AML-193 (cell line): ENCODE results near the gene IL18RAP.

Experiments
- DNase-seq, 2 experiments: peaks; one replicate each; lab custom pipeline; 2025; lab: John Stamatoyannopoulos, UW

IL18RAP gene

DNA sequence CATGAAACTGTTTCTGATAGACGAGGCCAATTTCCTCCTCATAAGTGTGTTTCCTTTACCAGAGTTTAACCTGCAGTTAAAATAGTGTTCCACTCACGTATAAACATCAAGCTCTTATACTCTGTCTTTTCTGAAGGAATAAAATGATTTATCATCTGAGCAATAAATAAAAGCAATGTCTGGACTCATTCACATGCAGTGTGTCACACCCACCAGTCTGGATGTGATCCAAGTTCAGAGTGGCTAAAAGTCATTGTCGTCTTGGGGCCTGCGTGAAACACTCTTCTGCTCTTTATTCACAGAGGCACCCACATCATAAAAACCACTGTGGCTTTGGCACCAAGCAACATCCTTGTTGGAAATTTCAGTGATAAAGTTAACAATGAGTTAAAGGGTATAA, 30.5 kb downstream of the IL18RAP start:
- DNase-seq, result no peak

DNA sequence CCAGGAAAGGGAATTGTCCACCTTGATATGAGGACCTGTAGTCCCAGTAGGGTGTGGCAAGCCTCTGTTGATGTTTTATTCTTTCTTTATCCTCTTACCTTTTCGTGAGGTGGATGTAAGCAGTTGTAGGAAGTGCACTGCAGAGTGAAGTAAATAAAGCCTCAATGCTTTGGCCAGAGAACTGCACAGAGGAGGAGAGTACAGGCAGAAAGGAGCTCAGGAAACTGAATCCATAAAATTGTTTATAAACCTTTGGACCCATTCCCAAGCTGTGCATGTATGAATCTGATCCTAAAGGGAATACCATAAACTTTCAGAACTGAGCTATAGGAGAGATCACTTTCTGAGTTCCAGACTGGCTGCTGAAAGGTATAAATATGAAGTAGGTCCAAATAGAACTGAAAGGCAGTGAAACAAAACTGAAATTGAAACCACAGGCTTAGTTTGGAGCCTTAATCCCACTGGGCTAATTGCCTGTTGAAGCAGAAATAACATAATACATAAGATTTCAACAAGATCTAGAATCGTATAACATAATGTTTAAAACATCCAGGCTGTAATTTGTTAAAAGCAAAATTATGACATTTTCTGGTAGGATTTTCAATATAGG, 32.2 kb downstream of the IL18RAP start:
- DNase-seq, result no peak

DNA sequence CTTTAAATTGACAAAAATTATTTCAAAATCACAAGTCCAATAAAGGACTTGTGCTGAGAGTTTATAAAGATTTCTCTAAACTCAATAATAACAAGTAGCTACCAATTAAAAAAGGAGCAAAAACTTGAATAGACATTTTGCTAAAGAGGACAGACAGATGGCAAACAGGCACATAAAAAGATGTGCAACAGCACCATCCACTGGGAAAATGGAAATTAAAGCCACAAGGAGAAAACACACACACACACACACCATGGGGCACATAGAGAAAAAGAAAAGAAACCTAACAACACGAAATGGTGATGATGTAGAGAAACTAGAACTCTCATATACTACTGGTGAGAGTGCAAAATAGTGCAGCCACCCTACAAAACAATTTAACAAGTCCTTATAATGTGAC, 37.5 kb downstream of the IL18RAP start:
- no peak for DNase-seq

DNA sequence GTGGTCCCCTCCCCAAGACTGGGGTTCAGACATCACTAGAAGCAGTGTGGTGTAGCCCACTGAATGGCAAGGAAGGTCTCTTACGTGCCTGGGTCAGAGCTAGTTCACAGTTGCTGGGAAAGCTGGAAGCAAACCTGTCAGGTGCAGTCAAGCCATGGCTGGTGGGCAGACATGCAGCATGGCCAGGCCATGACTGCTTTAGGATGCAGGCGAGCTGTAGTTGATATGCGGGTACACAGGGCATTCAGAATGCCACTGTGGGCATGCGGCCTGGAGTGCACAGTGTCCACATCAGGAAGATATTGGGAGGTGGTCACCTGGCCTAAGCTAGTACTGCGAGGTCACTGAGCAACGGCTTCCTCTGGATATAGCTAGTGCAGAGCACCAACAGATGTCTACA, 38.2 kb downstream of the IL18RAP start:
- DNase-seq, result no peak

DNA sequence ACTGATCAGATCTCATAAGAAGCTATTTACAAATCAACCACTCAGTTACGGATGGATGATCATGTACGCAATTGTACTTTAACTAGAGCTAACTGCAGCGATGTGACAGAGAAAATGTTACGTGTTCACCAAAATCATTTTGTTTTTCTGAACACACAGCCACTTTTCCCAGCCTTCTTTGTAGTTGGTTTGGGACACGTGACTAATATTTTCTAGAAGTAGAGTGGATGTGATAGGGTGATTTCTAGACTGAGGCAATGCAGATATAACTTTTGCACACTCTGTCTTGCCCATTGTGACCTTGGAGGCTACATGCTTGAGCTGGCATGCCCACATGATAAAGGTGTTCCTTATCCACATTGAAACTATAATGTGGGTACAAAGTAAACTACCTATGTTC, 40.2 kb downstream of the IL18RAP start:
- DNase-seq, result no peak

DNA sequence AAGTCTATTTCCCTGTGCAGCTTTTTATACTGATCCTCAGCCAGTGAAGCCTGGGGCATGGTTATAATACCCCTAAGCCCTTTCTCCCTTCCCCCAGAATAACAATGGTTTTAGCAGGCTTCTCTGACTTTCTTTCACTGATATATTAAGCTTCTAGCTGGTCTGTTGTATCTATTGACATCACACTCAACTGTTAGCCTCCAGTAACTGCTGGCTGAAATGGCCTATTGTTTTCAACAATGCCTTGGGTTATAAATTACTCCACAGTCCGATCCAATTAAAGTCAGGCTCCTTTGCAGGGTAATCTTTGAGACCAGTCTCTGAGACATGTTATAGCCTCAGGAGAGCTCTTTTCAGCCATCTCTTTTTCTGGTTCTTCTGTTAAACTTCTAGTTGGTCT, 47.2 kb downstream of the IL18RAP start:
- DNase-seq, result no peak

DNA sequence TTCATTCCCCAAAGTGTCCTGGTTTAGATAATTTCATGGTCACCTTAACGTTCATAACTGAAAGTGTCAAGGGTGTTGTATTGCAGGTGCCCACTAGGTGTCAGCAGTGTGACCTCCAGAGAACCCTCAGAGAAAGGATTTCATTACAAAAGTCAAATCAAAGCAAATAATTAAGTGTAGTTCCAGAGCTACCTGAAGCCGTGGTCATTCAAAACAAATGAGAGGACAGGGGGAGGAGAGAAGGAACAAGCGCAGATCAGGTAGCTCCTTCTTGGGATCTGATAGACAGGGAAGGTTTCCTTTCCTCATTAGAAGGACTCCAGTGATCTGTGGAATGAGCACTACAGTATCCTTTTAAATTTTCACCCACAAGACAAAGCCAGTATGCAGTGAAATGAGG, 50.1 kb downstream of the IL18RAP start, which contains the start of gene SLC9A4:
TSS of gene SLC9A4 (plus strand) at position 207 of the 400 bp plus-strand sequence. CDS start 534 bp downstream, outside the sequence.
- DNase-seq, result peak; percentile 46 to 48

DNA sequence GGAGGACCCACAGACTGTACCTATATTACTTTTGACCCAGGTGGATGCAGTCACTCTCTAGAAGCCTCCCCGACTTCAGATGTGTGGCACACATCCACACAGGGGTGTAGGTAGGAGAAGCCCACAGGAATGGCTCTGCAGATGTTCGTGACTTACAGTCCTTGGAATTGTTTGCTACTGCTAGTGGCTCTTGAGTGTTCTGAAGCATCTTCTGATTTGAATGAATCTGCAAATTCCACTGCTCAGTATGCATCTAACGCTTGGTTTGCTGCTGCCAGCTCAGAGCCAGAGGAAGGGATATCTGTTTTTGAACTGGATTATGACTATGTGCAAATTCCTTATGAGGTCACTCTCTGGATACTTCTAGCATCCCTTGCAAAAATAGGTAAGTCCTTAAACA, 50.7 kb downstream of the IL18RAP start:
- DNase-seq, result no peak

DNA sequence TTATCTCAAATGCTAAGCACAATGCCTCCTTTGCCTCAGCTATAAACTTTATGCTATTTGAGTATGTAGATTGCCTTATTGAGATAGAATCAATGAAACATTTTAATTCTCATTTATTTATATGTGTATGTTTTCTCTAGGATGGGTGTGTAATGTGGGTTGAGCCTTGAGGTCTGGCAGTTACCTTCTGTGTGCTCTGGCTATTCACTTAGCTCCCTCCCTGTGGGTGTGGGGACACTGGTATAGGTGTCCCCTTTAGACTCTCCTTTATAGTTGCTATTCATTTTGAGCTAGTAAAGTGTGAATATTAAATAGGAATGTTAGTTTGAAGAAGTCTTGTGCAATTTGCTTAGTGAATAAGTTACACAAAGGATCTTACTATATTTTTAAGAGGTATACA, 51.8 kb downstream of the IL18RAP start:
- no peak for DNase-seq

DNA sequence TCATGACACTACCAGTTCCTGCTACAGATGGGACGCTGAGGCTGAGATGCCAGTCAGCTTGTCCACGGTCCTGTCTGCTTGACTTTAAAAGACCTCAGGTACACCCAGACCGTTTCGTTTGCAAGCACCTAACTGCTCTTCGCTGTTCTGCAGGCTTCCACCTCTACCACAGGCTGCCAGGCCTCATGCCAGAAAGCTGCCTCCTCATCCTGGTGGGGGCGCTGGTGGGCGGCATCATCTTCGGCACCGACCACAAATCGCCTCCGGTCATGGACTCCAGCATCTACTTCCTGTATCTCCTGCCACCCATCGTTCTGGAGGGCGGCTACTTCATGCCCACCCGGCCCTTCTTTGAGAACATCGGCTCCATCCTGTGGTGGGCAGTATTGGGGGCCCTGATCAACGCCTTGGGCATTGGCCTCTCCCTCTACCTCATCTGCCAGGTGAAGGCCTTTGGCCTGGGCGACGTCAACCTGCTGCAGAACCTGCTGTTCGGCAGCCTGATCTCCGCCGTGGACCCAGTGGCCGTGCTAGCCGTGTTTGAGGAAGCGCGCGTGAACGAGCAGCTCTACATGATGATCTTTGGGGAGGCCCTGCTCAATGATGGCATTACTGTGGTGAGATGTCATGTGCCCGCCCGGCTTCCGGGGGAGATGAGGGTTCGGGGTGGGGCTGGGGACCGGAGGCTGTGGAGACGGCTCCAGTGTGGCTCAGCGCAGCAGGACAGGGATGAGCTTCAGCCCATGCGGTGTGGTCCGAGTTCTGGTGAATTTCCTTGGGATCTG, 55.9 kb downstream of the IL18RAP start:
- DNase-seq, result no peak

DNA sequence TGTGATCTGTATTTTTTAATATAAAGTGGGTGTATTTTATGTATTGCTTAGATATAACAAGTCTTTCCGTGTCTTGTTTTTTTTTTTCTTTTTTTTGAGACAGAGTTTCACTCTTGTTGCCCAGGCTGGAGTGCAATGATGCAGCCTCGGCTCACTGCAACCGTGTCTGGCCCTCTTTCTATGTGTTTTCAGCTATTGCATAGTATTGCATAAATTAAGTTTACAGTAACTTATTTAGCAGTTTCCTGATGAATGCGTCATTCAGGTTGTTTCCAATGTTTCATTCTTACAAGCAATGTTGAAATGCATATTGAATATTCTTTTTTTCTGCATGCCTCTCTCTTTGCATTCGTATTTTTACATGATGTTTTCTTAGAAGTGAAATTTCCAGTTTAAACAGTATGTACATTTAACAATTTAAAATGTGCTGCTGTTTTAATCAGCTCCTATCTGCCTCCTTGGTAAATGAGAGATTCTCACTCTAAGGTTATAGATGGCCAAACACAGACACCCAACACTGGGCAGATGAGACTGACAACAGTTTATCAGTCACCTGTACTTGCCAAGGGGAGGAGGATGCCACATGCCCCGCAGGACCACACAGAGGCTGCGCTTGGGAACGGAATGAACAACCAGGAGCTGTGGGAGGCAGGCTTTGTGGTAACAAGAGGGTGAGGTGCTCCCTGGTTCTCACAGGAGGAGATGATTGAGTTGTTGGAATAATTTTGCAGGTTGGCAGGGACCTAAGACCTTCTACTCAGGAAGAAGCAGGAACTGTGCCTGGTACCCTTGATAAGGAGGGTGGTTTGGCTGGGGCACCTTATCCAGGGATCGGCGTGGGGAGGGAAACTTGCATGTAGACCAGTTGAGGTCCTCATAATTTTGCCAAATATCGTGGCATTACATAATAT, 57.6 kb downstream of the IL18RAP start:
- no peak for DNase-seq

DNA sequence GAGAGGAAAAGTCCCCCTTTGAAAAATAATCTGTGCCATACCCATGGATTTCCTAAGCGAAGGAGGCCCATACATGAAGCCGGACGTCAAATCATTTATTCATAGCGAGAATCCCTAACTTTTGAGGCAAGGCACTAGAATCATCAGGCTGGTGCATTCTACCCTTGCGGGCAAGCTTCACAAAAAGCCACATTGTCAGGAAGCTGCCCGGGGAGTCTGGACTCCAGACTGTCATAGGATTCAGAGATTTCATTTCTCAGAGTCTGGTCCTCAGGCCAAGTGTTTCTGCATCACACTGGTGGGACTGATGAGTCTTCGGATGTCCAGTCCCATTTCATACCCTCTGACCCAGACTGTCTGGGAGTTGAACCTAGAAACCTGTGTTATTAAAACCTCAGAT, 59.0 kb downstream of the IL18RAP start:
- no peak for DNase-seq

DNA sequence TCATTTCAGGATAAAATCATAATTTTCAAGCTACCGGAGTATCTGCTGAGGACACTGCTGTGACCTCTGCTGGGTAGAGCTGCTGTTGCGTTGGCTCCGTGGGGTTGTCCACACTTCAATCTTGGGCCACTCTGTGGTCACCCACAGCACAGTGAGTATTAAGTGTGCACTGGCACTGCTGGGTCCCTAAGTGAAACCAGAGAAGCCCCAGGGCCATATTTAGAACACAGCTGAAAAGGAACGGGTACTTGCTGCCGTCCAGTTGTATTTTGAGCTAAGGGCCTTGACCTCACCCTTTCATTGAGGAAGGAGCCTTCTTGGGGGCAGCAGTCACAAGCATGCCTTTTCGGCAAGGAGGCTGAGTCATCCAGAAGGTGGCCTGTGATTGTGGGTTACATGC, 60.1 kb downstream of the IL18RAP start:
- DNase-seq, result no peak

DNA sequence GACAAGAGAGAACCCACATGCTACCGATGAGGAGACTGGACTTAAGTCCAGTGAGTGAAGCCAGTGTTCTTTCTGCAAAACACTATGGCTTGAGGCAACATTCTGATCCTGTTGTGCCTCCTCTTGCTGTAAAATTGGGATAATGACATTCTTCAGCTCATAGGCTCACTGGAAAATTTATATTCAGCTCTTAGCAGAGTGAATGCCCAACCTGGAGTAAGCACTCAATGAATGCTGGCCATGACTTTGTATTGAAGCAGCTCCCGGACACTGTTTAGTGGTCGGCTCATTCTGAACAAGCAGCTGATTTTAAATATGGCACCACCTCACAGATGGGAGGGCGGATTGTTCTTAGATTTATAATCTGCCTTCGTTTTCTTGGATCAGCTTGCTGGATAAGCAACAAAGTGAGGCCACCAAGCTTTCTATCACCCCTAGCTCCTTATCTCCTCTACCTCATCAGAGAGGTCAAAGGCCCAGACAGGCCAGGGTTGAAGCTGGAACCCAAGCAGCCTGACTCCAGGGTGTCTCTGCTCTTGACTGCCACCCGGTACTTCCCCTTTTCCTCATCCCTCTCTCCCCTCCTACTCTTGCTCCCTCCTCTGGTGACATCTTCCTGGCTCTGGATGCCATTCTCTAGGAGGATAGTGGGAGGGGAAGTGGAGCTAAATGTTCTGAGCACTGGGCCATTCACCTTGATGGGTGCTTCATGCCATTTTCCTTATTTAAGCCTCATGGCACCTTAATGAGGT, 61.5 kb downstream of the IL18RAP start:
- no peak for DNase-seq

DNA sequence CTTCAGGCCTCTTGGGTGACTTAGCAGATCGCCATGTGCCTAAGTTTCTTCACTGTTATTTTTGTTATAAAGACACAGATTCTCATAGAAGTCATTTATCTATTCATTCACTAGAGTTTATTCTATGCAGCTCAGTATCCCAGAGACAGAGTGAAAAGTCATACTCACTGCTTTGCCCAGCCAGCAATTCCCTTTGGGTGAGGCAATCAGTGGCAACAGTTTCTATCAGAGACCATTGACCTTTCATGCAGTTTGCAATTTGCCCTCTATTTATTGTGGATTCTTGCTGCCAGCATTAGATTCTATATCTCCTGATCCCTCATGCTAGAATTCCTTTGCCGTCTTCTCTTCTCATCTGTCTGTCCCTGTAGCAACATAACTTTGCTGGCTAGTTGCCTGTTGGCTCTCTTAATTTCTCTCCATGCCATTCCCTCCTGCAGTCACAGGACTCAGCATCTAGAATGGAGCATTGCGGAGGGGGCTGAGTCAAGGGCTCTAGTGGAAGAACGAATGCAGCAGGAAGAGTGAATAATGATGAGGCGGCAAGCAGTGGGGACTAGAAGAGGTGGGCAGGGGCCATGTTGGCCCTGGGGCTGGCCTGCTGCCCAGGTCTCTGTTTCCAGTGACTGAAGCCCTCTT, 62.3 kb downstream of the IL18RAP start:
- DNase-seq, result no peak

DNA sequence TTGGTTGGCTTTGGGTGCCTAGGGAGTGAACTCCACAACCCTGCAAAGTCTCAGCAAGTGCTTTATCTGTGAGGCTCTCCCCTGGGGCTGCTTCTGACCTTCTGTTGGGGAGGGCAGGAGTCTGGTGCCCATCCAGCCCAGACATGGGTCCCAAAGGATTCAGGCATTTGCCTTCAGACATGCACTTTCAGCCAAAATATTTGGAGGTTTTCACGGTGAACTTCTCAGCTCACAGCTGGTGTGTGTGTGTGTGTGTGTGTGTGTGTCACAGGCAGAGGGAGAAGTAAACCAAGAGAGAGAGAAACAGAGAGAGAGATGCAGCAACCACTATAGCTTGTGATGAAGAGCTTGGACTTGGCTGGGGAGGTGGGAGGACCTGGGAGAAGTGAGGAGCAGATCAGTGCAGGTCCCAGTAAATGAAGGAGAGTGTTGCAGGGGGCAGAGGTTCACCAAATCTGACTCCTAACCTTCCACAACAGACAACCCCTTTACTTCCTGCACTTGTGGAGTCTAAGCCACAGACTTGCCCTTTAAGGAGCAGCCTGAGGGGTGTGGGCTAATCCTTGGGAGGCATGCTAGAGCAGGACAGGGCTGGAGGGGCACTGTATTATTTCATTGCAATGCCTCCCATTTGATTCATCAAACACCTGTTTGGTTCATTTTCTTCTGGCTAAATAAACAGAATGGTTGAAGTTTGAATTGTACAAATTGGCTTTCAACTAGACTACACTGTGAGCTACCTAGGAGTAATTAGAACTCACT, 64.2 kb downstream of the IL18RAP start:
- no peak for DNase-seq

DNA sequence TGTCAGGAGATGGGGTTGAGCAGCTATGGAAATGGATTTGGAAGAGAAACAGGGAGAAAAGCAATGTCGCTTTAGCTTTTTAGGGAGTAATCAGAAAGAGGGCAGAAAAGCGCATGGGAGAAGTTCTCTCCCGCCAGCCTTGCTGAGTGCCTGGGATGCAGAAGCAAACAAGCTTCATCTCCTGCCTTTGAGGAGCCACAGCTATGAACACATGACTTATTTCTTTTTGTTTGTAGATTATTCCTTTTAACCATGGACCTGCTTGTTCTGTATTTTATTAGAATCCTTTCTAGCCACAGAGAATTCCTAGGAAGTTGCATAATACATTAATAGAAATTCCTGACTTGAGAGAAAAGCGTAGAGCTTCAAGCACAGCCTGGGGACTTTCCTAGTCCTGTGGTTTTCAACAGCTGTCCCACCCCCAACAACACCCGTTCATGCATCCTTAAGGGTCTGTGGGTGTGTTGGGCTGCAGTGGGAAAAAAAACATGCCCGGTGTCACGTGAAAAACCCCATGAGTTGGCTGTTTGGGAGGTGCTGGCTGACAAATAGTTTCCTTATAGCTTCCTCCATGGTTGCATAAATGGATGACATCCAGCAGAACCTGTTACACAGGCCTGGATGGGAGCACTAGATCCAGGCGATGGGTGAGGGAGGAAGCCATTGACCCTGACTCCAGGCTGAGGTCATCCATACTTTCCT, 65.0 kb downstream of the IL18RAP start:
- DNase-seq, result no peak

DNA sequence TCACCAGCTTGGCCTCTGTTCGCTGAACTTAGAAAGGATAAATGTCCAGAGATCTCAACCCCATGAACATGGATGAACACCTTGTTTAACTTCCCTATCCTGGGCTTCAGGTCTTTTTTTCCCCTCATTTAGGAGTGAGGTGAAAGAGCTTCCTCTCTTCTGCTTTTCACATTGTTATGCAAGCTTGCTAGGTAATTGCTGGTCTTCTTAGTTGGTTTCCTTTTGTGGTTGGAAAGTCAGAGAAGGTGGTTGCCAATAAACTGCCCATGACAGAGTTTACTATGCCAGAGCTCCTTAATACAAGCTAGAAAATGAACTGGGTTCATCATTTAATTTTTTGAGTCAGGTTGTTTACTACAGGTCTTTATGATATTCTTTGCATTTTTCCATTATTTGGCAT, 66.7 kb downstream of the IL18RAP start:
- peak; percentile 89 to 90 for DNase-seq

DNA sequence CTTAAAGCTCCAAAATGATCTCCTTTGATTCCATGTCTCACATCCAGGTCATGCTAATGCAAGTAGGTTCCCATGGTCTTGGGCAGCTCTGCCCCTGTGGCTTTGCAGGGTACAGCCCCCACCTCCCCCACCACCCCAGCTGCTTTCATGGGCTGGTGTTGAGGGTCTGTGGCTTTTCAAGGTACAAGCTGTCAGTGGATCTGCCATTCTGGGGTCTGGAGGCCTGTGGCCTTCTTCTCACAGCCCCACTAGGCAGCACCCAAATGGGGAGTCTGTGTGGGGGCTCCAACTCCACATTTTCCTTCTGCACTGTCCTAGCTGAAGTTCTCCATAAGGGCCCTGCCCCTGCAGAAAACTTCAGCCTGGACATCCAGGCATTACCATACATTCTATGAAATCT, 69.0 kb downstream of the IL18RAP start:
- DNase-seq, result no peak

DNA sequence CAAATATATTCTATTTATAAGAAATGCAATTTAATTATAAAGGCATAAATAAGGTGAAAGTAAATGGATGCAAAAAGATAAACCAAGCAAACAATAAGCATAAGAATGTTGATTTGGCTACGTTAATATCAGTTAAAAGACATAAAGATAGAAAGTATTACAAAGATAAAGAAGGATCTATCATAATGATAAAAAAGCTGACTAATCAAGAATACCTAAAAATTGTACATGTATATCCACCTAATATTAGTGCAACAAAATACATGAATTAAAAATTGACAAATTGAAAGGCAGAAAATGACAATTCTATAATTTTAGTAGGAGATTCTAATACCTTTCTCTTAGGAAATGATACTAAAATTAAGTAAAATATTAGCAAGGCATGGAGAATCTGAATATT, 71.6 kb downstream of the IL18RAP start:
- DNase-seq, result no peak
